Measurements from ENCODE around the gene ADAMTSL1. TPM values are rescaled to one million over a fixed set of nuclear protein-coding genes. Genes with fewer than 3 reads are reported as not detected.

The ADAMTSL1 gene
- total and polyA plus RNA-seq, 2 of the 13 experiments (the other 11 are each of a cell fraction or from before 2014, with no cell fraction given), result not detected

DNA sequence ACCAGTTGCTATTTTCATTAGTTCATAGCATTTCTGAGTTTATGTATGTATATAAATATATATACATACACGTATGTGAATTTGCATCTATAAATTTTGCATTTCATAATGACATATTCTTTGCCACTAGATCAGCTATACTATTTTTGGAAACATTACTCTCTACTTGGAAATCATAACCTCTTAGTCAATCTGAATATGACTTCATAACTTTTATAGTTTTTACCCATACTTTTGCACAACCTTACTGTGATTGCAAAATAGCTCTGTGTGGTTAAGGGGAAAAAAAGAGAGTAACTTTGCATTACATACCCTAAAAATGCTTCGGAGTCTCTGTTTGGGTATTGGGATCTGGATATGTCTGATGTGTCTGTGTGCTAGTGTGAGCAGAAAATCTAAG is 44.9 kb upstream of the ADAMTSL1 start (continued):
- TF ChIP-seq, protein P1, sequence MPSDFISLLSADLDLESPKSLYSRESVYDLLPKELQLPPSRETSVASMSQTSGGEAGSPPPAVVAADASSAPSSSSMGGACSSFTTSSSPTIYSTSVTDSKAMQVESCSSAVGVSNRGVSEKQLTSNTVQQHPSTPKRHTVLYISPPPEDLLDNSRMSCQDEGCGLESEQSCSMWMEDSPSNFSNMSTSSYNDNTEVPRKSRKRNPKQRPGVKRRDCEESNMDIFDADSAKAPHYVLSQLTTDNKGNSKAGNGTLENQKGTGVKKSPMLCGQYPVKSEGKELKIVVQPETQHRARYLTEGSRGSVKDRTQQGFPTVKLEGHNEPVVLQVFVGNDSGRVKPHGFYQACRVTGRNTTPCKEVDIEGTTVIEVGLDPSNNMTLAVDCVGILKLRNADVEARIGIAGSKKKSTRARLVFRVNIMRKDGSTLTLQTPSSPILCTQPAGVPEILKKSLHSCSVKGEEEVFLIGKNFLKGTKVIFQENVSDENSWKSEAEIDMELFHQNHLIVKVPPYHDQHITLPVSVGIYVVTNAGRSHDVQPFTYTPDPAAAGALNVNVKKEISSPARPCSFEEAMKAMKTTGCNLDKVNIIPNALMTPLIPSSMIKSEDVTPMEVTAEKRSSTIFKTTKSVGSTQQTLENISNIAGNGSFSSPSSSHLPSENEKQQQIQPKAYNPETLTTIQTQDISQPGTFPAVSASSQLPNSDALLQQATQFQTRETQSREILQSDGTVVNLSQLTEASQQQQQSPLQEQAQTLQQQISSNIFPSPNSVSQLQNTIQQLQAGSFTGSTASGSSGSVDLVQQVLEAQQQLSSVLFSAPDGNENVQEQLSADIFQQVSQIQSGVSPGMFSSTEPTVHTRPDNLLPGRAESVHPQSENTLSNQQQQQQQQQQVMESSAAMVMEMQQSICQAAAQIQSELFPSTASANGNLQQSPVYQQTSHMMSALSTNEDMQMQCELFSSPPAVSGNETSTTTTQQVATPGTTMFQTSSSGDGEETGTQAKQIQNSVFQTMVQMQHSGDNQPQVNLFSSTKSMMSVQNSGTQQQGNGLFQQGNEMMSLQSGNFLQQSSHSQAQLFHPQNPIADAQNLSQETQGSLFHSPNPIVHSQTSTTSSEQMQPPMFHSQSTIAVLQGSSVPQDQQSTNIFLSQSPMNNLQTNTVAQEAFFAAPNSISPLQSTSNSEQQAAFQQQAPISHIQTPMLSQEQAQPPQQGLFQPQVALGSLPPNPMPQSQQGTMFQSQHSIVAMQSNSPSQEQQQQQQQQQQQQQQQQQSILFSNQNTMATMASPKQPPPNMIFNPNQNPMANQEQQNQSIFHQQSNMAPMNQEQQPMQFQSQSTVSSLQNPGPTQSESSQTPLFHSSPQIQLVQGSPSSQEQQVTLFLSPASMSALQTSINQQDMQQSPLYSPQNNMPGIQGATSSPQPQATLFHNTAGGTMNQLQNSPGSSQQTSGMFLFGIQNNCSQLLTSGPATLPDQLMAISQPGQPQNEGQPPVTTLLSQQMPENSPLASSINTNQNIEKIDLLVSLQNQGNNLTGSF (CRISPR knock-in tag; IDR thresholded peaks at IDR 0.05), result no peak
- TF ChIP-seq ZNF3 (CRISPR knock-in tag; IDR thresholded peaks at IDR 0.05) (no peak), MED13 (CRISPR knock-in tag; IDR thresholded peaks at IDR 0.05) (no peak), EEA1 (CRISPR knock-in tag; IDR thresholded peaks at IDR 0.05; ENCODE audit: borderline replicate concordance) (no peak), ZNF17 (CRISPR knock-in tag; IDR thresholded peaks at IDR 0.05) (no peak)
- TF ChIP-seq, protein P2, sequence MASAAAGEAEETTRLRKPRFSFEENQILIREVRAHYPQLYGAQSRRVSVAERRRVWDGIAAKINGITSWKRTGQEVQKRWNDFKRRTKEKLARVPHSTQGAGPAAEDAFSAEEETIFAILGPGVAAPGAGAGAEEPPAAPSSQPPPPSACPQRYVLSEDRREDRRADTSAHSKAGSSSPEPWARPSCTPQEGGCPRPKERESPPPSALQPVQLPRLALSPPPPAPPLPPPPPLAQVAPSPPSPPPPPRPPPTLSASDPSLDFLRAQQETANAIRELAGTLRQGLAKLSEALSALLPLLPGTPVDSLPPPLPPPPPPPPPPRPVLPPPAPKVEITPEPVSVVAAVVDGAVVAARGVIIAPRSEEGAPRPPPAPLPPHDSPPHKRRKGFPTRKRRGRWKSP (CRISPR knock-in tag; IDR thresholded peaks at IDR 0.05), result no peak
- TF ChIP-seq, protein P3, sequence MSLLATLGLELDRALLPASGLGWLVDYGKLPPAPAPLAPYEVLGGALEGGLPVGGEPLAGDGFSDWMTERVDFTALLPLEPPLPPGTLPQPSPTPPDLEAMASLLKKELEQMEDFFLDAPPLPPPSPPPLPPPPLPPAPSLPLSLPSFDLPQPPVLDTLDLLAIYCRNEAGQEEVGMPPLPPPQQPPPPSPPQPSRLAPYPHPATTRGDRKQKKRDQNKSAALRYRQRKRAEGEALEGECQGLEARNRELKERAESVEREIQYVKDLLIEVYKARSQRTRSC (CRISPR knock-in tag; IDR thresholded peaks at IDR 0.05; ENCODE audit: low read depth), result no peak
- TF ChIP-seq, protein P4, sequence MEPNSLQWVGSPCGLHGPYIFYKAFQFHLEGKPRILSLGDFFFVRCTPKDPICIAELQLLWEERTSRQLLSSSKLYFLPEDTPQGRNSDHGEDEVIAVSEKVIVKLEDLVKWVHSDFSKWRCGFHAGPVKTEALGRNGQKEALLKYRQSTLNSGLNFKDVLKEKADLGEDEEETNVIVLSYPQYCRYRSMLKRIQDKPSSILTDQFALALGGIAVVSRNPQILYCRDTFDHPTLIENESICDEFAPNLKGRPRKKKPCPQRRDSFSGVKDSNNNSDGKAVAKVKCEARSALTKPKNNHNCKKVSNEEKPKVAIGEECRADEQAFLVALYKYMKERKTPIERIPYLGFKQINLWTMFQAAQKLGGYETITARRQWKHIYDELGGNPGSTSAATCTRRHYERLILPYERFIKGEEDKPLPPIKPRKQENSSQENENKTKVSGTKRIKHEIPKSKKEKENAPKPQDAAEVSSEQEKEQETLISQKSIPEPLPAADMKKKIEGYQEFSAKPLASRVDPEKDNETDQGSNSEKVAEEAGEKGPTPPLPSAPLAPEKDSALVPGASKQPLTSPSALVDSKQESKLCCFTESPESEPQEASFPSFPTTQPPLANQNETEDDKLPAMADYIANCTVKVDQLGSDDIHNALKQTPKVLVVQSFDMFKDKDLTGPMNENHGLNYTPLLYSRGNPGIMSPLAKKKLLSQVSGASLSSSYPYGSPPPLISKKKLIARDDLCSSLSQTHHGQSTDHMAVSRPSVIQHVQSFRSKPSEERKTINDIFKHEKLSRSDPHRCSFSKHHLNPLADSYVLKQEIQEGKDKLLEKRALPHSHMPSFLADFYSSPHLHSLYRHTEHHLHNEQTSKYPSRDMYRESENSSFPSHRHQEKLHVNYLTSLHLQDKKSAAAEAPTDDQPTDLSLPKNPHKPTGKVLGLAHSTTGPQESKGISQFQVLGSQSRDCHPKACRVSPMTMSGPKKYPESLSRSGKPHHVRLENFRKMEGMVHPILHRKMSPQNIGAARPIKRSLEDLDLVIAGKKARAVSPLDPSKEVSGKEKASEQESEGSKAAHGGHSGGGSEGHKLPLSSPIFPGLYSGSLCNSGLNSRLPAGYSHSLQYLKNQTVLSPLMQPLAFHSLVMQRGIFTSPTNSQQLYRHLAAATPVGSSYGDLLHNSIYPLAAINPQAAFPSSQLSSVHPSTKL (CRISPR knock-in tag; IDR thresholded peaks at IDR 0.05), result no peak
- TF ChIP-seq, protein P5, sequence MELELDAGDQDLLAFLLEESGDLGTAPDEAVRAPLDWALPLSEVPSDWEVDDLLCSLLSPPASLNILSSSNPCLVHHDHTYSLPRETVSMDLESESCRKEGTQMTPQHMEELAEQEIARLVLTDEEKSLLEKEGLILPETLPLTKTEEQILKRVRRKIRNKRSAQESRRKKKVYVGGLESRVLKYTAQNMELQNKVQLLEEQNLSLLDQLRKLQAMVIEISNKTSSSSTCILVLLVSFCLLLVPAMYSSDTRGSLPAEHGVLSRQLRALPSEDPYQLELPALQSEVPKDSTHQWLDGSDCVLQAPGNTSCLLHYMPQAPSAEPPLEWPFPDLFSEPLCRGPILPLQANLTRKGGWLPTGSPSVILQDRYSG (CRISPR knock-in tag; IDR thresholded peaks at IDR 0.05), result no peak

Measured in HepG2 (cell line).